ENCODE data around the gene MAT1A. TPM values are rescaled to one million over a fixed set of nuclear protein-coding genes. Genes with fewer than 3 reads are reported as not detected.

MAT1A gene
- total RNA-seq = under 1 TPM in 1 of 4 donors, not detected in 3; 0.49 TPM
- polyA plus RNA-seq = not detected
- long read RNA-seq, donor 1 = 0 reads
- long read RNA-seq, donor 2 = 0 reads

DNA sequence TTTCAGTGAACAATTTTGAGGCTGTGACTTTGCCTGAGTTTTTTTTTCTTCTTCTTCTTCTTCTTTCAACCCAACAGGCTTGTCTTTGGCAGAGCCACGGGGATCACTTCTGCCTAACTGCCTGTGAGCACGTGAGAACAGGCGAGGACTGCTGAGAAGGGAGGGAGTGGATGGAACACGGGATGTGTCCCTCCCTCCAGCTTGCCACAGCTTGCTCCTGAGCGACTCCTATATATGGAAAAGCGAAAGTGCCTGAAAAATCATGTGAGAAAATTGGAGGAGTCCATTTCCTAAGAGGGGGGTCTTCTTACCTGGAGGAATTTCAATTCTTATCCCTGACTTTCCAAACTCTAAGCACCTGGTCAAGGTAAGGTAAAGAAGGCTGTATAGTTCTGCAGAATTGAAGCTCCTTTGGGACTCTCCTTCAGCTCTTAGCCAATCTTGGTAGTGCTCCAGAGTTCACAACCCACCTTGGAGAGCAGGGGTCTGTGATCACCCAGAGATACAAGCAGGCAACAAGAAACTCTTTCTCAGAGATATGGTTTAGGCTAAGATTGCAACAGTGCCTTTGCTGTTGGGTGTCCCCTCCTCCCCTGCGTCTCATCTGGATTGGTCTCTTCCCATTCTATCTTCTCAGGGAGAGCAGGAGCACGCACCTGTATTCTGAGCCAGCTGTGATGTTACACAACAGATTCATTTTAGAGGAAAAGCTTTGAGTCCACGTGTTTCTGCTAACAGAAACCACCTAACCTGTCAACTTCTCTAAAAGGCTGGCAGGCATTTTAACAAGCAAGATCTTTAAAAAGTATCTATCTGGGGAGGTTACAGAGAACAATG is at the start of gene MAT1A:
Gene MAT1A, minus strand, starts transcription at position 208 of the 837 bp plus-strand sequence. CDS start 235 bp downstream, outside the sequence.
- Histone ChIP-seq H3K27me3 (ENCODE audit: insufficient read depth in 3 of 3, low read length in 2 of 3) (peaks cover 0 to 16% (median 5%) of the 10 kb centered on the region in 3 donors), H3K9me3 (no peaks in the 10 kb centered on the region), H3K27ac (no peak within 1 kb of the TSS), H3K4me1 (no peaks in the 10 kb centered on the region), H3K4me3 (no peak within 1 kb of the TSS), H3K36me3 (ENCODE audit: insufficient read depth in 1 of 2, low read depth in 1 of 2) (no peaks in the 10 kb centered on the region)
- intact Hi-C loops (cut with DNase I) = no loop called here
- TF ChIP-seq, protein P1, sequence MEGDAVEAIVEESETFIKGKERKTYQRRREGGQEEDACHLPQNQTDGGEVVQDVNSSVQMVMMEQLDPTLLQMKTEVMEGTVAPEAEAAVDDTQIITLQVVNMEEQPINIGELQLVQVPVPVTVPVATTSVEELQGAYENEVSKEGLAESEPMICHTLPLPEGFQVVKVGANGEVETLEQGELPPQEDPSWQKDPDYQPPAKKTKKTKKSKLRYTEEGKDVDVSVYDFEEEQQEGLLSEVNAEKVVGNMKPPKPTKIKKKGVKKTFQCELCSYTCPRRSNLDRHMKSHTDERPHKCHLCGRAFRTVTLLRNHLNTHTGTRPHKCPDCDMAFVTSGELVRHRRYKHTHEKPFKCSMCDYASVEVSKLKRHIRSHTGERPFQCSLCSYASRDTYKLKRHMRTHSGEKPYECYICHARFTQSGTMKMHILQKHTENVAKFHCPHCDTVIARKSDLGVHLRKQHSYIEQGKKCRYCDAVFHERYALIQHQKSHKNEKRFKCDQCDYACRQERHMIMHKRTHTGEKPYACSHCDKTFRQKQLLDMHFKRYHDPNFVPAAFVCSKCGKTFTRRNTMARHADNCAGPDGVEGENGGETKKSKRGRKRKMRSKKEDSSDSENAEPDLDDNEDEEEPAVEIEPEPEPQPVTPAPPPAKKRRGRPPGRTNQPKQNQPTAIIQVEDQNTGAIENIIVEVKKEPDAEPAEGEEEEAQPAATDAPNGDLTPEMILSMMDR (IDR thresholded peaks at IDR 0.05) = no peak
- ATAC-seq (no peak), DNase-seq (no peak)
- 26 to 32% (median 27%) methylated on average over 9 of the region's 9 CpGs for WGBS, 3 donors

GRCh38 chr10:80333983-80334382 is 44.5 kb upstream of the MAT1A start:
- Histone ChIP-seq H3K4me3 (no peak overlapping the region), H3K9me3 (no peaks in the 10 kb centered on the region), H3K4me1 (no peaks in the 10 kb centered on the region), H3K27me3 (ENCODE audit: insufficient read depth in 3 of 3, low read length in 2 of 3) (peaks cover 0 to 5% (median 0%) of the 10 kb centered on the region in 3 donors), H3K36me3 (ENCODE audit: insufficient read depth in 1 of 2, low read depth in 1 of 2) (no peaks in the 10 kb centered on the region), H3K27ac (no peak overlapping the region)
- TF ChIP-seq, protein P1 (IDR thresholded peaks at IDR 0.05) = no peak
- intact Hi-C loops (cut with DNase I) = no loop called here
- no peak for DNase-seq
- 96 to 100% (median 97%) methylated on average over 1 of the region's 1 CpG for WGBS, 3 donors
- no peak for ATAC-seq

DNA sequence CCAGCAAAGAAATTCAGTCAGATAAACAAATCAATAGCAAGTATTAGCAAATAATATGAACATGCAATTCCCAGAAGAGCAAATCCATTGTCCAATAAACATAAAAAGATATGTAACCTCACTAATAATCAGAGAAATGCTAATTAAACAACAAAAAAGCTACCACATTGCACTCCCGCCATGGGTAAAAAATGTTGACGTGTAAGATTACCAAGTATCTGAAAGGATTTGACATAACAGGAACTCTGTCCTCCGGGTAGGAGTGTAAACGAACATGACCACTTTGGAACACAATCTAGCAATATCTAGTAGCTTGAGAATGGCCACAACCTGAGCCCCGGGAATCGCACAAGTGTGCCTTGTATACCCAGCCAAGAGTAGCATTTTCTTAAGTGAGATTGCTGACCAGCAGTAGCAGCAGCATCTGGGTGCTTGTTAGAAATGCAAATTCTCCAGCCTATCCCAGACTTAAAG is 35.5 kb upstream of the MAT1A start:
- Histone ChIP-seq H3K4me3 (no peak overlapping the region), H3K27ac (no peak overlapping the region), H3K36me3 (ENCODE audit: insufficient read depth in 1 of 2, low read depth in 1 of 2) (no peaks in the 10 kb centered on the region), H3K4me1 (no peaks in the 10 kb centered on the region), H3K9me3 (no peaks in the 10 kb centered on the region), H3K27me3 (ENCODE audit: insufficient read depth in 3 of 3, low read length in 2 of 3) (peaks cover 0 to 15% (median 0%) of the 10 kb centered on the region in 3 donors)
- TF ChIP-seq, protein P1 (IDR thresholded peaks at IDR 0.05) = no peak
- DNase-seq = no peak
- intact Hi-C loops (cut with DNase I) = no loop called here
- 65 to 70% (median 65%) methylated on average over 6 of the region's 6 CpGs for WGBS, 3 donors
- no peak for ATAC-seq

DNA sequence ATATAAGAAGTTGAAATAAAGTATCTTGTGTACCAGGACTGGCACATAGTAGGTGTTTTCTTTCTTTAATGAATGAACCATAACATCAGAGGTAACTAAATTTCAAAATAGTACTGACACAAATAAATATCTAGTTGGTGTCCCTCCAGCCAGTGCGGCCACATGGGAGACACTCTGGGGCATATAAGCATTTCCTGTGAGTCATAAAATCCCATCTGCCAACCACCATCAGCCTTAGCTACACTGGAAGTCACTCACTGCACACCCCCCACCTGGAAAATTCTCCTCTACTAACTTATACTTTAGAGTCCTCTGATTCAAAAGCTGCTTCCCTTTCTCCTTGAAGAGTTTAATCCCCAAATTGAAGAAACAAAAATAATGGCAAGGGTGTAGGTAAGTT is 34.6 kb upstream of the MAT1A start:
- H3K27ac ChIP-seq = no peak overlapping the region
- intact Hi-C loops (cut with DNase I) = no loop called here
- peaks cover 0 to 10% (median 0%) of the 10 kb centered on the region in 3 donors for H3K27me3 ChIP-seq (ENCODE audit: insufficient read depth in 3 of 3, low read length in 2 of 3)
- H3K9me3 ChIP-seq = no peaks in the 10 kb centered on the region
- no peaks in the 10 kb centered on the region for H3K36me3 ChIP-seq (ENCODE audit: insufficient read depth in 1 of 2, low read depth in 1 of 2)
- DNase-seq (no peak), ATAC-seq (no peak)
- H3K4me1 ChIP-seq = no peaks in the 10 kb centered on the region
- whole genome bisulfite sequencing, 3 donors = 15 to 23% (median 20%) methylated on average over 1 of the region's 1 CpG
- TF ChIP-seq, protein P1 (IDR thresholded peaks at IDR 0.05) = no peak
- H3K4me3 ChIP-seq = no peak overlapping the region

Data from psoas muscle (tissue), 8 donors.